Measurements from ENCODE around the gene C14orf119. TPM values are rescaled to one million over a fixed set of nuclear protein-coding genes. Genes with fewer than 3 reads are reported as not detected.
A peak's percentile ranks its signal among the peaks of the same experiment; 100 is the strongest.

The C14orf119 gene
- total and polyA plus RNA-seq, 9 of the 15 experiments (the other 6 are each of a cell fraction or from before 2014, with no cell fraction given), result 36.7 to 251 (median 51.8) TPM

DNA sequence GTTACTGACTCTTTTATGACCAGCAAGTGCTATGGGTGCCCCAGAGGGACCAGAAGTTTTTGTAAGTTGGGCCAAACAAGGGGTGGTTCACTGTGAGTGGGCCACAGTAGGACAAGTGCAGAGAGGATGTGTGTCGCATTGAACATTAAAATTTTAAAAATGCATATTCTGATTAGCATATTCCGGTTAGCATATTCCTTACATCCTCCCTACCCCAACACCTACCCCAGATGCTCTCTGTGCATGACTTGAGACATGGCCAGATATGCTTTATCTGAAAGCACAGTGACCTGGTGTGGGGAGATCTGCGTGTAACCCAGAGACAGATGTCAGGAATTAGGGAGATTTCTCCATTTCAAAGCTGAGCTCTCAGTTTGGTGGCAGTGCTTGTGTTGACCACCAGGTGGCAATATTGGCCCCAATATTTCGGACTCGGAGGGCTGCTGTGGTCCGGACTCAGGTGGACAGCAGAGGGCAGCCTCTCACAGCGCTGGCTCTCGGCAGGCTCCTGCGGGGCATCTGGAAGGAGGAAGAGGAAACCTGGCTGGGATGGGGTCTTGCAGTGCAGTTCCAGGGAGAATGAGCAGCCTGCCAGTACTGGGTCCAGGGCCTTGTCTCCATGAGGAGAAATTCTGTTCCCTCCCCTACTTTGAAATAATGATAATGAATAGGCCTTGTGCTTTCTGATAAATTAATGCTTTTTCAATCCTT, 25.4 kb downstream of the C14orf119 start (continued):
- TF ChIP-seq, protein P1, sequence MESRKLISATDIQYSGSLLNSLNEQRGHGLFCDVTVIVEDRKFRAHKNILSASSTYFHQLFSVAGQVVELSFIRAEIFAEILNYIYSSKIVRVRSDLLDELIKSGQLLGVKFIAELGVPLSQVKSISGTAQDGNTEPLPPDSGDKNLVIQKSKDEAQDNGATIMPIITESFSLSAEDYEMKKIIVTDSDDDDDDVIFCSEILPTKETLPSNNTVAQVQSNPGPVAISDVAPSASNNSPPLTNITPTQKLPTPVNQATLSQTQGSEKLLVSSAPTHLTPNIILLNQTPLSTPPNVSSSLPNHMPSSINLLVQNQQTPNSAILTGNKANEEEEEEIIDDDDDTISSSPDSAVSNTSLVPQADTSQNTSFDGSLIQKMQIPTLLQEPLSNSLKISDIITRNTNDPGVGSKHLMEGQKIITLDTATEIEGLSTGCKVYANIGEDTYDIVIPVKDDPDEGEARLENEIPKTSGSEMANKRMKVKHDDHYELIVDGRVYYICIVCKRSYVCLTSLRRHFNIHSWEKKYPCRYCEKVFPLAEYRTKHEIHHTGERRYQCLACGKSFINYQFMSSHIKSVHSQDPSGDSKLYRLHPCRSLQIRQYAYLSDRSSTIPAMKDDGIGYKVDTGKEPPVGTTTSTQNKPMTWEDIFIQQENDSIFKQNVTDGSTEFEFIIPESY (CRISPR knock-in tag; IDR thresholded peaks at IDR 0.05), result peak; percentile 82
- TF ChIP-seq SMC3 (conservative IDR thresholded peaks at IDR 0.05; ENCODE audit: insufficient read depth, low read depth, low read length) (peak; percentile 100), ARNT (IDR thresholded peaks at IDR 0.05) (peak in 1 of 2 experiments; percentile 92; a peak in 2 of 4 replicates), ZNF41 (CRISPR knock-in tag; conservative IDR thresholded peaks at IDR 0.05) (no peak), RUNX1 (IDR thresholded peaks at IDR 0.05; ENCODE audit: low read depth) (0 out of 2 replicates have a peak, but pooled peaks have one; percentile 24), PHB2 (IDR thresholded peaks at IDR 0.05; ENCODE audit: low read depth) (0 out of 2 replicates have a peak, but pooled peaks have one; percentile 57), ZNF408 (CRISPR knock-in tag; IDR thresholded peaks at IDR 0.05; ENCODE audit: low read depth) (no peak), CBX5 (IDR thresholded peaks at IDR 0.05; ENCODE audit: borderline replicate concordance, low read depth) (0 out of 2 replicates have a peak, but pooled peaks have one; percentile 49), OTX1 (CRISPR knock-in tag; IDR thresholded peaks at IDR 0.05) (no peak), CBX8 (IDR thresholded peaks at IDR 0.05; ENCODE audit: borderline replicate concordance, extremely low read depth, low read depth, low read length, poor library complexity, severe bottlenecking) (no peak)
- TF ChIP-seq, protein P2, sequence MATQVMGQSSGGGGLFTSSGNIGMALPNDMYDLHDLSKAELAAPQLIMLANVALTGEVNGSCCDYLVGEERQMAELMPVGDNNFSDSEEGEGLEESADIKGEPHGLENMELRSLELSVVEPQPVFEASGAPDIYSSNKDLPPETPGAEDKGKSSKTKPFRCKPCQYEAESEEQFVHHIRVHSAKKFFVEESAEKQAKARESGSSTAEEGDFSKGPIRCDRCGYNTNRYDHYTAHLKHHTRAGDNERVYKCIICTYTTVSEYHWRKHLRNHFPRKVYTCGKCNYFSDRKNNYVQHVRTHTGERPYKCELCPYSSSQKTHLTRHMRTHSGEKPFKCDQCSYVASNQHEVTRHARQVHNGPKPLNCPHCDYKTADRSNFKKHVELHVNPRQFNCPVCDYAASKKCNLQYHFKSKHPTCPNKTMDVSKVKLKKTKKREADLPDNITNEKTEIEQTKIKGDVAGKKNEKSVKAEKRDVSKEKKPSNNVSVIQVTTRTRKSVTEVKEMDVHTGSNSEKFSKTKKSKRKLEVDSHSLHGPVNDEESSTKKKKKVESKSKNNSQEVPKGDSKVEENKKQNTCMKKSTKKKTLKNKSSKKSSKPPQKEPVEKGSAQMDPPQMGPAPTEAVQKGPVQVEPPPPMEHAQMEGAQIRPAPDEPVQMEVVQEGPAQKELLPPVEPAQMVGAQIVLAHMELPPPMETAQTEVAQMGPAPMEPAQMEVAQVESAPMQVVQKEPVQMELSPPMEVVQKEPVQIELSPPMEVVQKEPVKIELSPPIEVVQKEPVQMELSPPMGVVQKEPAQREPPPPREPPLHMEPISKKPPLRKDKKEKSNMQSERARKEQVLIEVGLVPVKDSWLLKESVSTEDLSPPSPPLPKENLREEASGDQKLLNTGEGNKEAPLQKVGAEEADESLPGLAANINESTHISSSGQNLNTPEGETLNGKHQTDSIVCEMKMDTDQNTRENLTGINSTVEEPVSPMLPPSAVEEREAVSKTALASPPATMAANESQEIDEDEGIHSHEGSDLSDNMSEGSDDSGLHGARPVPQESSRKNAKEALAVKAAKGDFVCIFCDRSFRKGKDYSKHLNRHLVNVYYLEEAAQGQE (IDR thresholded peaks at IDR 0.05; ENCODE audit: borderline replicate concordance), result peak; percentile 99
- TF ChIP-seq, protein P2 (CRISPR knock-in tag; IDR thresholded peaks at IDR 0.05; ENCODE audit: low read depth), result no peak
- TF ChIP-seq, protein P3, sequence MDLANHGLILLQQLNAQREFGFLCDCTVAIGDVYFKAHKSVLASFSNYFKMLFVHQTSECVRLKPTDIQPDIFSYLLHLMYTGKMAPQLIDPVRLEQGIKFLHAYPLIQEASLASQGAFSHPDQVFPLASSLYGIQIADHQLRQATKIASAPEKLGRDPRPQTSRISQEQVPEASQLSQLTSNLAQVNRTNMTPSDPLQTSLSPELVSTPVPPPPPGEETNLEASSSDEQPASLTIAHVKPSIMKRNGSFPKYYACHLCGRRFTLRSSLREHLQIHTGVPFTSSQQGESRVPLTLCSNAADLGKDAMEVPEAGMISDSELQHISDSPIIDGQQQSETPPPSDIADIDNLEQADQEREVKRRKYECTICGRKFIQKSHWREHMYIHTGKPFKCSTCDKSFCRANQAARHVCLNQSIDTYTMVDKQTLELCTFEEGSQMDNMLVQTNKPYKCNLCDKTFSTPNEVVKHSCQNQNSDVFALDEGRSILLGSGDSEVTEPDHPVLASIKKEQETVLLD (IDR thresholded peaks at IDR 0.05), result no peak
- TF ChIP-seq, protein P4, sequence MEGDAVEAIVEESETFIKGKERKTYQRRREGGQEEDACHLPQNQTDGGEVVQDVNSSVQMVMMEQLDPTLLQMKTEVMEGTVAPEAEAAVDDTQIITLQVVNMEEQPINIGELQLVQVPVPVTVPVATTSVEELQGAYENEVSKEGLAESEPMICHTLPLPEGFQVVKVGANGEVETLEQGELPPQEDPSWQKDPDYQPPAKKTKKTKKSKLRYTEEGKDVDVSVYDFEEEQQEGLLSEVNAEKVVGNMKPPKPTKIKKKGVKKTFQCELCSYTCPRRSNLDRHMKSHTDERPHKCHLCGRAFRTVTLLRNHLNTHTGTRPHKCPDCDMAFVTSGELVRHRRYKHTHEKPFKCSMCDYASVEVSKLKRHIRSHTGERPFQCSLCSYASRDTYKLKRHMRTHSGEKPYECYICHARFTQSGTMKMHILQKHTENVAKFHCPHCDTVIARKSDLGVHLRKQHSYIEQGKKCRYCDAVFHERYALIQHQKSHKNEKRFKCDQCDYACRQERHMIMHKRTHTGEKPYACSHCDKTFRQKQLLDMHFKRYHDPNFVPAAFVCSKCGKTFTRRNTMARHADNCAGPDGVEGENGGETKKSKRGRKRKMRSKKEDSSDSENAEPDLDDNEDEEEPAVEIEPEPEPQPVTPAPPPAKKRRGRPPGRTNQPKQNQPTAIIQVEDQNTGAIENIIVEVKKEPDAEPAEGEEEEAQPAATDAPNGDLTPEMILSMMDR (IDR thresholded peaks at IDR 0.05 in 2 of 3, conservative IDR thresholded peaks at IDR 0.05 in 1 of 3; ENCODE audit: insufficient read depth in 2 of 3, low read depth in 1 of 3, low read length in 3 of 3), result peak; percentile 100

All from K562 (cell line).